GM18868 (cell line): ENCODE results near the gene NUDT1.

ENCODE experiments used
- ATAC-seq: cut with Tn5 transposase; IDR thresholded peaks from one replicate; pipeline ENCODE4 v1.9.1; 2021; ENCODE audit warnings: mild to moderate bottlenecking, moderate library complexity; ENCODE audit not compliant: unreplicated experiment

NUDT1 gene

DNA sequence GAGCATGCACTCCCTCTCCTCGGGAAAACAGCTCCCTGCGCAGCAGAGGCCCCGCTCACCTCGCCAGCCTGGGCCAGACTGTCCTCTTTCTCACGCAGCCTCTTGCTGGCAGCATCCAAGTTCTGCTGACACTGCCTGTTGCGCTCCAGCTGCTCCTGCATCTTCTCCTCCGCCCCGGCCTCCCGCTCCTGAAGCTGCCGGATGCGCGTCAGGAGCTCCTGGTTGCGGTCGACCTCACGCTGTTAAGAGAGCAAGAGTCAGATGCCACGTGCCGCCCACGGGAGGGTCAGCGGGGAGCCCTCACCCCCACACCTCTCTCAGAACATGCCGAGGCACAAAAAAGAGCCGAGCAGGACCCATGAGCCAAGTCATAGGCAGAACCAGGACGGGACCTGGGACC, 19.5 kb upstream of the NUDT1 start:
- no peak for ATAC-seq

DNA sequence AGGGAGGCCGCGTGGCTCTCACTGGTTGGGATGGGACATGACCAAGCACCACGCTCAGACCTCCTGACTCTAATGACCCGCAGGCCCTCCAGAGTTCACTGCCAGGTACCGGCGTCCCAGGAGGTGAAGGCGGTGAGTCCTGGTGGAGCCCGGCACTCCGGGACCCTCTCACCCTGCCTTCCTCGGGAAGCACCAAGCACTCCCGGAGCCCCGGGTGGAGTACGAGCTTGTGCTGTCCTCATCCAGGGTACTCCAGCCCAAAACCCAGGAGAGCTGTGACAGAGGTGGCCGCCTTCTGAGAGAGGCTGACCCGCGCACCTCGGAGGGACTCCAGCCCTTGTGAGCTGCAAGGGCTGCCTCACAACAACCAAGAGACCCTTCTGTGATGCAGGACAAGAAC, 18.7 kb upstream of the NUDT1 start:
- no peak for ATAC-seq

DNA sequence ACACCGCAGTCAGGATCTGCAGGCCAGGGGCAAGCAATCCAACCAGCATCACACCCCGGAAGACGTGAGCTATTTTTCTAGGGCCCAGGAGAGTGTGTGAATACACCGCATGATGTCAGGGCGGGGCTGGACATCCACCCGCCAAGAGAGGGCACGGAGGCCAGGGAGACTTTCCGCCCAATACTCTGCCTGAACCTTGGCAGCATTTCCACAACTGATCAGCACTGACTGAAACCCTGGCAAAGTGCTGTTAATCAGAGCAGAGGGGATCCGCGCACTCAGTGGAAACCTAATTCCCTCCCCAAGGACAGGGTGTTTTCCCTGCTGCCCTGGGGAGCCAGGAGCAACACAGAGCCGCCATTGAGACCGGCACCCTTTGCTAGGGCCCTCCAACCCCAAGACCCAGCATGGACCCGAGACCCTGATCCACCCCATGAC, 17.5 kb upstream of the NUDT1 start:
- ATAC-seq, result no peak

DNA sequence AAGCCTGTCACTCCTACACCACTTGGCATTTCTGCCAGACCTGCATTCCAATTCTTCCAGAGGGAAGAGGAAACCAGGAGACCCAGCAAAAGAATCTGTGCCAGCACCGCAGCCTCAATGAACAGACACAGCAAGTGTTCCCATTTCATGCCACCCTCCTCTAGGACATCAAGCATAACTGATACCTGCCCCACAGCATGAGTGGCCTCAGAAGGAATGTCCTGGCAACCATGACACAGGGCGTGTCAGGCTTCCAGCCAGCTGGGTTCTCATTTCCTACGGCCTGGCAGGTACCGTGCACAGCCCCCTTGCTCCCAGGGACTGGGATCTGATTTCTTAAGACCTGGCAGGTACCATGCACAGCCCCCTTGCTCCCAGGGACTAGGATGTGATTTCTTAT, 17.1 kb upstream of the NUDT1 start:
- ATAC-seq, result no peak

DNA sequence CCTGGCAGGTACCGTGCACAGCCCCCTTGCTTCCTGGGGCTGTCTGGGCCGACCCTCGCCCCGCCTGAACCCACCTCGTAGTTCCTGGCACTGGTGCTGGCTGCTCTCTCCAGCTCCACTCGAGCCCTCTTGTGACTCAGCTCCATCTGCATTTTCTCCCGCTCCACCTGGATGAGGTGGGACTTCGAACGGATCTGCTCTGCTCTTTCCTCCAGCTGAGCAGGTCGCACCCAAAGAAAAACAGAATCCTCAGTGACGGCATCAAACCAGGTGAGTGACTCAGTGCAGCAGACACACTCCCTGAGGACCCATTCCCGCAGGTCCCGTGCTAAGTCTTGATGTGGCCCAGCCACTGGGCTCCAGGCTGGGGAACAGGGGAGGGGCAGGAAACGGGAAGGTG, 16.7 kb upstream of the NUDT1 start:
- ATAC-seq, result no peak

DNA sequence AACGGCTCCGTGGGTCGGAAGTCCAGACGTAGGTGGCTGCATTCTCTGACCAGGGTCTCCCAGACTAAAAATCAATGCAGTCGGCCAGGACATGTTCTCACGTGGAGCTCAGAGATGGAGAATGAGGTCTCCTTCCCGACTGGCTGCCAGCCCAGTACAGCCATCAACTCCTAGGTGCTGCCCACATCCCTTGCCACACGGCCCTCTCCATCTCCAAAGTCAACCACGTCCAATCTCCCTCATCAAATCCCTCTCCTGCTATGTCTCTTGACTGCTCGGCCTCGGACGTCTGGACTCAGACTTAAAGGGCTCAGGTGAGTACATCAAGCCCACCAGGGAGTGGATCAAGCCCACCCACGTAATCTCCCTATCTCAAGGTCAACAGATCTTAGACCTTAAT, 16.2 kb upstream of the NUDT1 start:
- no peak for ATAC-seq

DNA sequence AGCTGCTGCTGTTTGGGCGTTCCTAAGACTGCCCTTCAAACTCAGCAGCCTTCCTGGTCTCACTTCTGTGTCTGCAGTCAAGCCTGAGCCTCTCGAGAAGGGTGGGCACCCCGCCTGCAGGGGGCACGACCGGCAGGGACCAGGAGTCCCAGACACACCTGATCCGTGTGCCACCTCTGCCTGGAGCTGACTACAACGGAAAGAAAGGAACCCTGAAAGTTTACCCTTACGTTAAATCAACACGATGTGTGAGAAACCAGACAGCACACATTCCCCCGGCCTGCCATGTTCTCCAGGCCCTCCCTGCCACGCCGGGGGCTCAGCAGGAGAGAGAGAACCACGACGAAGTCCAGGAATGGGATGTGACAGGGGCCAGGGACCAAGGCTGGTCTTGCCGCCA, 14.3 kb upstream of the NUDT1 start:
- ATAC-seq, result no peak

DNA sequence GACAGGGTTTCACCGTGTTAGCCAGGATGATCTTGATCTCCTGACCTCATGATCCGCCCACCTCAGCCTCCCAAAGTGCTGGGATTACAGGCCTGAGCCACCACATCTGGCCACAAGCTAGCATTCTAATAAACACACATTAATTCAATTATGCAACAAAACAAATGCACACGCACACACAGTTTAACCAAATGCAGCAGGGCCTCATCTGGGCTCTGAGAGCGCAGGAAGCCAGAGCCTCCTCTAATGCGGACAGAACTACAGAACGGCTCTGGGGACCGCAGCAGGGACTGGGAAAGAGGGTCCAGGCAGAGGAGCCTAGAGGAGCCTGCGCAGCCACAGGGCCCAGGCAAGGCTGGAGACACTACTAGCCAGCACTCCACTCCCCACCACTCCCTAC, 13.1 kb upstream of the NUDT1 start:
- ATAC-seq, result no peak

DNA sequence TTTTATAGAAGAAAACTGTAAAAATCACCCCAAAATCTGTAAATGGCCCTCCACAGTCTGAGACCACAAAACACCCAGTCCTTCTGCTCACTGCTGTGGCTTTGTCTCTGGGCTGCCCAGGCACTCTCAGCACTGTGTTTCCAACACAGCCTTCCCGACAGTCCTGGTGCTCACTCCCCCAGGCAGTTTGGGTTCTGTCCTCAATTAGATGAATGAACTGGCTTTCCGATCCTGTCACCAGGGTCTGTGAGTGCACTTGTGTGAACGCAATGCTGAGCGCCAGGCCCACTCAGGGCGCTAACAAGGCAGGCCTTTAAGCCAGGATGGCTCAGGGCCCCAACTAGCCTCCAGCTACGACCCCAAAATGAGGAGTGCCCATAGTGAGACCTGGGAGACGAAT, 12.6 kb upstream of the NUDT1 start:
- no peak for ATAC-seq

DNA sequence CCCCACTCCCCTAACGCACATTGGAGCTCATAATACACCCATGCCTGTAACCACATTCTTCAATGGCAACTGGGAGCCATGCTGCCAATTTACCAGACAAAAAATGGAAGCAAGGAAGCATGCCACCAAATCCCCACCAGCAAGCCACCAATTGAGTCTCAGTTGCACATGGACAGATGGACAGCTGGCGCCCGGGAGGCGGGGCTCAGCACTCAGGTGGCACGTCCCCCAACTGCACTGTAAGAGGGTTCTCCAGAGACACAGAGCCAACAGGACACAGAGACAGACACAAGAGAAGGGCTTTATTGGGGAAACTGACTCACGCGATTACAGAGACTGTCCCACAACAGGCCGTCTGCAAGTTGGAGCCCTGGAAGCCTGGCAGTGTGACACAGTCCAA, 11.8 kb upstream of the NUDT1 start:
- no peak for ATAC-seq

DNA sequence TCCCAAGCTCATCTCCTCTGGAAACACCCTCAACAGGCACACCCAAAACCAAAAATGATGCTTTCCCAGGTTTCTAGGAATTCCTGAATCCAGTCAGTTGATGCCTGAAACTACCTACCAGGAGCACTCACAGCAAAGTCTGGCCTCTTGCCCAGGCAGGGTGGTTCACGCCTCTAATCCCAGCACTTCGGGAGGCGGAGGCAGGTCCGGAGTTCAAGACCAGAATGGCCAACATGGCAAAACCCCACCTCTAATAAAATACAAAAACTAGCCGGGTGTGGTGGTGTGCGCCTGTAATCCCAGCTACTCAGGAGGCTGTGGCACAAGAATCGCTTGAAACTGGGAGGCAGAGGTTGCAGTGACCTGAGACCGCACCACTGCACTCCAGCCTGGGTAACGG, 11.1 kb upstream of the NUDT1 start:
- ATAC-seq, result no peak

DNA sequence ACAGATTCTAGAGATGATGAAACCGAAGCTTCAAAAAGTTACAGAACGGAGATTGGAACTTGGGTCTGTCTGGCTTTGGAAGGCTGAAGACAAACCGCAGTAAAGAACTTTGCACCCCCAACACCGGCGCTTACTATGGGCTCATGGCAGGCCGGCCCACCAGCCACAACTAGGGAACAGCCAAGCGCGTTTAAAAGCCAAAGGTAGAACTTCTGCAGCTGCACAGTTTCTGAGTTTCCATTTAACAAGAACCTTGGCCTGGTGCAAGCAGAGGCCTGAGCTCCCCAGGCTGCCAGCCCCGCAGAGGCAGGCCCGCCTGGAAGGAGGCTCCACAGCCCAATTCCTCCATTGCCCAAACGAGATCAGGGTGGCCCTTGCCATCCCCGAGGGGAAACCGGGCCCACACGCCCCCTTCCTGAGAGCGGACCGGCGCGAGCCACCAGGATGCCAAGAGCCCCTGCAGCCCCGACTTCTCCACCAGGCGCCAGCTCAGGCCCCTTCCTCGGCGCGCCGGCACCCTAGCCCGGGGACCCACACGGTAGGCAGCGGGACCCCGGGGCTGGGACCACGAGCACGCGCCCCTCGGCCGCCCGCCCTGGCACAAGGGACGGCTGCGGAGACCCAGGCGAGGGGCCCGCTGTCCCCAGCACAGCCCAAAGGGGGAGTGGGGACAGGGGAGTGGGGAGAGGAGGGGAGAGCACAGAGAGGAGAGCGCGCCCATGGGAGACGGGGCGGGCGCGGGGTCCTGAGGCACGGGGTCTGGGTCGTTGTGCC, 9.8 kb upstream of the NUDT1 start:
- peak; percentile 28 for ATAC-seq

DNA sequence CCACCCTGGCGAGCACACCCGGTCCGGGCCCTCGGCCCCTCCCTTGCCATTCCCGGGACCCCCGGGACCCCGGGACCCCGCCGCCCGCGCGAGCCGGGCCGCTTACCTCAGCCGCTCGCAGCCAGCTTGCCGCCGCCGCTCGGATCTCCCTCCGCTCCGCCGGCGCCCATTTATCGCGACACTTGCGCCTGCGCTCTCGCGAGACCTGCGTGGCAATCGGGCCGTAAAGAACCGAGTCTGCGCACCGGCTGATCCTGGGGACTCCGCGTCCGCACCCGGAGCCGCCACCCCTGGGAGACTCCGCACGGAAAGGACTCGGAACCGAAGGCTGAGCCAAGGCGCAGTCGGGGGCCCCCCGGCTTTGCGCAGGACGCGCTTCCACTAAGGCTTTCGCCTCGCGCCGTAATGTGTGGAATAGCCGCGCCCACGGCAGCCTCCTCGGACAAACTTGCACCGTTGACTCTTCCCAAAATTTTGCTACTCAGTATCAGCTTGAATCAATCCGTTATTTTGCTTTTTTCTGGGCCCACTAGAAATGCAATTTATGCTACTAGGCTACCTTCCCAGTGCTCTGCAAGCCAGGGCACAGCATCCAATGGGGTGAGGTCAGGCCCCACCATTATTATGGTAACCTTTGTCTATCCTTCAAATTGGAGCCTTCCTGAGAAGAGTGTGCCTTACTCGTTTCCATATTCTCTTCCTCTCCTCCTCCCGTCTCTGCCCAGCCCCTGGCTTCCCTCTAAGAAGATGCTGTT, 9.1 kb upstream of the NUDT1 start, which contains the start of gene MAD1L1:
Gene MAD1L1 (minus strand): TSS at position 180 of the 755 bp plus-strand sequence. CDS start 2,812 bp downstream, outside the sequence.
- peak; percentile 75 for ATAC-seq

DNA sequence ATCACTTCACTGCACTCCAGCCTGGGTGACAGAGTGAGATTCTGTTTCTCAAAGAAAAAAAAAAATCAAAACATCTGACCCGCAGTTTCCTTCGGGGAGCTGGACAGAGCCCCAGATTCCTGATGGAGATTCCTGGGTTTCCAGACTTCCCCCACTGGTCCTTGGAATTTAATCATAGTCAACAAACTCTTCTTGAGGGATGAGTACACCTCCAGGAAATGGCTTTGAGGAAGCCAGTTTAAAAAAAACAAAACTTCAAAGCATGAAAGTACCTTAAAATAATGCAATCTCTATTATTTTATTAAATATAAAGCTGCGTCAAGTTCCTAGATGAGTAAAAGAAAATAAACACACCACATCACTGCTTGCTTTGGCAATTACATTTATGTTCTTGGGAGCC, 8.1 kb upstream of the NUDT1 start:
- ATAC-seq, result no peak

DNA sequence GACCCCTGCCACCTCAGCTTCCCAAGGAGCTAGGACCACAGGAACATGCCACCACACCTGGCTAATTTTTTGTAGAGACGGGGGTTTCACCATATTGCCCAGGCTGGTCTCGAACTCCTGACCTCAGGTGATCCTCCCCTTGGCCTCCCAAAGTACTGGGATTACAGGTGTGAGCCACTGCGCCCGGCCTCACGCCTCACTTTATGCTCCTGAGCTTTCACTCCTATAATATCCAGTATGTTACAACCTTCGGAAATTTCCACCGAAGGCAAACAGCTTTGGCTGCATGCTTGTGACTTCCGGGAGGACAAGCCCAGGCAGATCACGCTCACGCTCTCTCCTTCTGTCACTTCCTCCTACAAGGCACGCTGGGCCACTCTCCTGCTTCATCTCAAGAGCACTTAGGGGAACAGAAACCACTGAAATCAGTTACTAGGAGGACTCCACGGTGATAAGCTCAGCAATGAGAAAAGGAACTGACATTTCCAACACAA, 4.9 kb upstream of the NUDT1 start:
- peak; percentile 67 for ATAC-seq

DNA sequence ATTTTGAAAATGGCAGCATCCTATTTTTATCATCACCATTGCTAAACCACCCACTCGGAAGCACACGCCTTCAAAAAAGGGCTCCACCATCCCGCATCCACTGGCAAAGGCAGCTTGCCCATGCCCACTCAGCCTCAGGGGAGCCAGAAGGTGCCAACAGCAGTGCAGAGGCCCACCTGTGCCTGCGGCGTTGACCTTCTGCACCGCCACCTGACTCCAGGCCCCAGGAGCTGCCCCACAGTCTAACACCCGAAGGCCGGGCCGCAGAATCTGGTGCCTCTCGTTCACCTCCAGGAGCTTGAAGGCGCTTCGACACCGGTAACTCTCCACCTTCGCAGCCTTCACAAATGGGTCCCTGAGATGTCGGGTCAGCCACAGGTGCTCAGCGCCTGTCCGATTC, 2.8 kb upstream of the NUDT1 start:
- ATAC-seq, result no peak

DNA sequence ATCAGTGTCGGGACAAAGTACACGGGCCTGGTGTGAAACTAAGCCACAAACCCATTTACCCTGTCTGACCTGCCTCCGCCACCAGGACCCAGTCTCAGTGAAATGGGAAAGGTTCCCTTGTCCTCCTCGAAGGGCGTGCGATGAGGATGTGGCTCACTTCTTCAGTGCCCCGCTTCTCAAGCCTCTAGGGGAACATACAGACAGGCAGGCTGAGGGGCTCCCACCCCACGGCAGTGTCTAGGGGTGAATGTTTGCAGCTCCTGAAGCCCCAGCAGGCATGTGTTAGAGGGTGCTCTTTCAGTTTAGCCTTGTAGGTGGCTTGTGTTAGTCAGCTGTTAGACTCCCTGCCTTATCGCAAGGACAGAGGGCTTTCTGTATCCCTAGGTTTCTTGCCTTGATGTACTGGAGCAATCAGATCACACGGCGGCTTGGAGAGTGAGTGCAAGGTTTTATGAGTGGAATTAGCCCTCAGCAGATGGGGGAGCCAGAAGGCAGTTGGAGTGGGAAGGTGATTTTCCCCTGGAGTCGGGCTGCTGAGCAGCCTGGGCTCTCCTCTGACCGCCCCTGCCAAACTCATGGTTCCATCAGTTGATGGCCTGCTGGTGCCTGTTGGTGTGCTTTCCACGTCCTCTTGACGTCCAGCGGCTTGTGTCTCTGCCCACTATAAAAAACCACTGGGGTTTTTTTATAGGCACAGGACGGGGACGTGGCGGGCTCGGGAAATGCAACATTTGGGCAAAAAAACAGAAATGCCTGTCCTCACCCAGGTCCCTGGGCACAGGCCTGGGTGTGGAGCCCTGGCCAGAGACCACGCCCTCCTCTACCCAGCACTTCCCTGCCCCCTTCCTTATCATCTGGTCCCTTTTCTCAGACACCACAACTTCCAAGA, 759 bp downstream of the NUDT1 start:
- peak; percentile 25 for ATAC-seq

DNA sequence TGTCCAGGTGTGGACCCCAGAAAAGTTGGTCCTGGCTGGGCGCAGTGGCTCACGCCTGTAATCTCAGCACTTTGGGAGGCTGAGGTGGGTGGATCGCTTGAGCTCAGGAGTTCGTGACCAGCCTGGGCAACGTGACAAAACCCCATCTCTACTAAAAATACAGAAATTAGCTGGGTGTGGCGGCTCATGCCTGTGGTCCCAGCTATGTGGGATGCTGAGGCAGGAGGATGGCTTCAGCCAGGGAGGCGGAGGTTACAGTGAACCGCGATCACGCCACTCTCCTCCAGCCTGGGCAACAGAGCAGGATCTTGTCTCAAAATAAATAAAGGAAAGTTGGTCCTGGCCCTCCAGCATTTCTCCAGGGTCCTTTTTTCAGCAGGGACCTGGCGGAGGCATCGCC, 1.4 kb downstream of the NUDT1 start:
- no peak for ATAC-seq

DNA sequence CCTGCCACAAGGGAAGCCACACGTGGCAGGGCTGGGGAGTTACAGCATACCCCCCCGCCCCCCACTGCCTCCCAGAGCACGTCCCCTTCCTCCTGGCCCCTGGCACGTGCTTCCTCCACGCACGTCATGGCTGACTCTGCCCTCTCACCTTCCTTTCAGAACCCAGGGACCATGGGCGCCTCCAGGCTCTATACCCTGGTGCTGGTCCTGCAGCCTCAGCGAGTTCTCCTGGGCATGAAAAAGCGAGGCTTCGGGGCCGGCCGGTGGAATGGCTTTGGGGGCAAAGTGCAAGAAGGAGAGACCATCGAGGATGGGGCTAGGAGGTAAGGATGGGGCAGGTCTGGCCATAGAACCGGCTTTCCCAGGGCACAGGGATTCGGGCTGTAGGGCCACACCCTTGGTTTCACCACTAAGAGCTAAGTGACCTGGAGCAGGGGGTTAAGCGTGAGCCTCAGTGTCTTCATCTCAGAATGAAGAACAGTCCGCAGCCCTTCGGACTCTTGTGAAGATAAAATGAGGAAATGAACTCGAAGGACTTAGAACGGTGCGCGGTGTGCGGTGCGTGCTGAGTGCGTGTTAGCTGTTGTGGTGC, 2.5 kb downstream of the NUDT1 start:
- no peak for ATAC-seq

DNA sequence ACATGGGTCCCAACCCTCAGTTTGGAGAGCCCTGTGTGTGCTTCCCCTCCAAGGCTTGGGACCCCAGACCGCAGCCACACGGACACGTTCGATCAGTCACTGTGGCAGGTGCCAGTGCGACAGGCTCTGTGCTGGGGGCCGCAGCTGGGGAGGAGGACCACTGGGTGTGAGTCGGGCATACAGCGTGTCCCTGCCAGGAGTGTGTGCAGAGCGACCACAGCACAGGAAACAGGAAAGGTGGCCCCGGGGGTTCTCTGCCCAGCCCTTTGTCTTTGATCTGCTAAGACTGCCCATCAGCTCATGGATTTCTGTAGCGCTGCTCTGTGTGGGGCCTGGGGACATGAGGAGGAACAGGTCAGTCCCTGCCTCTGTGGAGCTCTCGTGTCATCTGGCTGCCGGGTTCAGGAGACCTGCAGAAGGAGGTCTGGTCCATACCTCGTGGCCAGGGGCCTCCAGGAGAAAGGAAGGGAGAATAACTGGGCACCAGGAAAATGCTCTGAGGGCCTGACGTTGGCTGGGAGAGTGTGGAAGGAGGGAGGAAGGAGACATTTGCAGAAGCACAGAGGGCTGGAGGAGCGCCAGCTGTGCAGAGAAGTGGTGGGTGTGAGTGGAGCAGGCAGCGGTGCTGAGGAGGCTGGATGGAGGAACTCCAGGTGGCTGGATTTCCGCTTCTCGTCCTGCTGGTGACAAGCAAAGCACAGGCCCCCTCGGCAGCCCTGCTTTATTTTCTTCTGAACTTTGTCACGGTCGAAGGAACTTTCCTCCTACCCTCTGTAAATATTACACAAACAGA, 4.1 kb downstream of the NUDT1 start:
- ATAC-seq, result no peak
